ENCODE measurements around the gene AGPAT4. TPM values are rescaled to one million over a fixed set of nuclear protein-coding genes. Genes with fewer than 3 reads are reported as not detected.

AGPAT4 gene
- total RNA-seq, 2 donors from 2014 or later = 12.8 to 14.0 TPM

DNA sequence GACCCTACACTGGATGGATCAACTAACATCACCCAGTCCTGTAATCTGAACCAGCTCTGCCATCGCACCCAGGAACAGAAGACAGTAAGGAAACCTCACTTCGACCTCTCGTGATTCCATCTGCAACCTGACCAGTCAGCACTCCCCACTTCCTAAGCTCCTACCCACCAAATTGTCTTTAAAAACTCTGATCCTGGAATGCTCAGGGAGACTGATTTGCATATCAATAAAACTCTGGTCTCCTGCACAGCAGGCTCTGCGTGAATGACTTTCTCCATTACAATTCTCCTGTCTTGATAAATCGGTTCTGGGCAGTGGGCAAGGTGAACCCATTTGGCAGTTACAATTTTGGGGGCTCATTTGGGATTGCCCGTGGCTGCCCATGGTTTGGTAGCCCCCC is 18.3 kb upstream of the AGPAT4 start:
- intact Hi-C loops (cut with DNase I) = no loop called here

DNA sequence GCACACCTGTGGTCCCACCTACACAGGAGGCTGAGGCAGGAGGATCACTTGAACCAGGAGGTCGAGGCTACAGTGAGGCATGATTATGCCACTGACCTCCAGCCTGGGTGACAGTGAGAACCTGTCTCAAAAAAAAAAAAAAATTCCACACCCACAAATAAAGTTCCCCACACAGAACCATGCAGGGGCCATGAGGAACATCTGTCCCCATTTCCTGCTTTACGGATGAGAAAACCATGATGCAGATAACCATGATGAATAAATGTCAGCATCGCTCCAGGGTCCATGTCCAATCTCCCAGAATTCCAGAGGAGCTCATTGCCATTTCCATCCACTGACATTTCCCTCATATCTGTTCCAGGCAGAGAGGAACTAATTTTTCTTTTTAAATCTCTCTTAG is 16.9 kb upstream of the AGPAT4 start:
- intact Hi-C loops (cut with DNase I) = no loop called here
- no peak for DNase-seq (ENCODE audit: low spot score)

More for the DNA sequence above, 18.3 kb upstream of the AGPAT4 start:
- no peak for DNase-seq (ENCODE audit: low spot score)

DNA sequence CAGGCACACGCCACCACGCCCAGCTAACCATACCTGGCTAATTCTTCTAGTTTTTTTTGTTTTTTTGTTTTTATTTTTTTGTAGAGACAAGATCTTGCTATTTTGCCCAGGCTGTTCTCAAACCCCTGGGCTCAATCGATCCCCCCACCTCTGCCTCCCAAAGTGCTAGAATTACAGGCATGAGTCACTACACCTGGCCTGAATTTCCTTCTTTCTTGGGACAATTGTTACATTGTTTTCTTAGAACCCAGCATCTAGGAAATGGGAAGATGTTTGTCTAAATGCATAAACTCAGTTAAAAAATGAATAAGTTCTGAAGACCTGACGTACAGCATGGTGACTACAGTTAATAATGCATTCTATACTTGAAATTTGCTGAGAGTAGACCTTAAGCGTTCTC is 10.8 kb upstream of the AGPAT4 start:
- intact Hi-C loops (cut with DNase I) = no loop called here
- no peak for DNase-seq (ENCODE audit: low spot score)

DNA sequence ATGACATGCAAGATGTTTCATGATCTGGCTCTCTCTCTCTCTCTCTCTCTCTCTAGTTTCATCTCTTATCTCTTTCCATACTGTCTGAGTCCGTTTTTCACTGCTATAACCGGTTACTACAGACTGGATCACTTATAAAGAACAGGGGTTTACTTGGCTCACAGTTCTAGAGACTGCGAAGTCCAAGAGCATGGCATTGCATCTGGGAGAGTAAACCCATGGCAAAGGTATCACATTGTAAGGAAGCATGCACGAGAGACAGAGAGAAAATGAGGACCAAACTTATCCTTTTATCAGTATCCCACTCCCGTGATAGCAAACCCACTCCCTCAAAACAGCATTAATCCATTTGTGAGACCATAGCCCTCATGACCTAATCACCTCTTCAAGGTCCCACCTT is 7.2 kb upstream of the AGPAT4 start:
- intact Hi-C loops (cut with DNase I) = no loop called here
- no peak for DNase-seq (ENCODE audit: low spot score)

DNA sequence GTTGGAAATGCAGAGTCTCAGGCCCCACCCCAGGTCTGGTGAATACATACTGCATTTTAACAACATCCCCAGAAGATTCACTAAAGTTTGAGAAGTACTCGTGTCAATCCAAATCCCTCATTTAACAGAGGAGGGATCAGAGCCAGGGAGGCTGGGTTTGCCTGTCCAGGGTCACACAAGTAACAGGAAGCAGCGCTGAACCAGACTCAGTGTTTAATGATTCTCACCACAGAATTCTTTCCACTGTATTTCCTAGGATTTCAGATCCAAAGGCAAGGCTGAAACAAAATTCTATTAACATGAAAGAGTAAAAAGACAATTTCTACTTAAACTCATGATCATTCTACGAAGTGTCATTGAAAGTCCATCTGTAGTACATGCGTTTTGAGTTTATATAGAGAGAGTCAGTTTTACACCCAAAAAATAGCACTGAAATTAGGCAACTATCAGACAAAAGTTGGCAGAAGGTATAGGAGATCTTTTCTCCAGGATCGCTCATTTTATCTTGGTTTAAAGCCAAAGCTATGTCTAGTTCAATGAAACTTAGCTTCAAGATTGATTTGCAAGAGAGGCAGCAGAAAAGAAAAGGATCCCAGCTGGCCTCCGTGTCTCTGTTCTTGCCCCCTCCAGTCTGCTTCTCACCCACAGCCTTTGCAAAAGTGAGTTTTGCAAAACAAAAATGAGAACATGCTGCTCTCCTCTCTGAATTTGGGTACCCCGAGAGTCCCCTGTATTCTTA is 6.0 kb upstream of the AGPAT4 start:
- DNase-seq (ENCODE audit: low spot score) = no peak
- intact Hi-C loops (cut with DNase I) = no loop called here

DNA sequence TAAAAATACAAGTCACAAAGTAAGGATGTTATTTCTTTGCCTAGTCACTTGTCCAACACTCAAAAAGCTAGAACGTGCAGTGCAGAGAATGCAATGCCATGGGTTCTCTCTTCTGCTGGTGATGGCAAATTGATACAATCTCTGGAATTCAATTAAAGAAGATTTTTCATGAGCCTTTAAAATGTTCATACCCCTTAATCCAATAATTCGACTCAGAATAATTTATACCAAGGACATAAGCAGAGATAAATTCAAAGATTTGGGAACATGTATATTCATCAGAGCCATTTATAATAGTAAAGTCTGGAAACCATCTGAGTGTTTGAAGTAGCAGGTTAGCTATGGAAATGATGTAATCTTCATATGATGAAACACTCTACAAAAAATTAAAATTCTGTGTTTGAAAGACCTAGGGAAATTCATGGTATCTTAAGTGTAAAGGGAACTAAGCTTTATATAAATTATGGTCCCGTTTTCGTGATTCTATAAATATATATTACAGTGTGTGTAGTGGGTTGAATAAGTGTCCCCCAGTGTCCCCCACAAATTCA is 2.8 kb upstream of the AGPAT4 start:
- DNase-seq (ENCODE audit: low spot score) = no peak
- intact Hi-C loops (cut with DNase I) = no loop called here

DNA sequence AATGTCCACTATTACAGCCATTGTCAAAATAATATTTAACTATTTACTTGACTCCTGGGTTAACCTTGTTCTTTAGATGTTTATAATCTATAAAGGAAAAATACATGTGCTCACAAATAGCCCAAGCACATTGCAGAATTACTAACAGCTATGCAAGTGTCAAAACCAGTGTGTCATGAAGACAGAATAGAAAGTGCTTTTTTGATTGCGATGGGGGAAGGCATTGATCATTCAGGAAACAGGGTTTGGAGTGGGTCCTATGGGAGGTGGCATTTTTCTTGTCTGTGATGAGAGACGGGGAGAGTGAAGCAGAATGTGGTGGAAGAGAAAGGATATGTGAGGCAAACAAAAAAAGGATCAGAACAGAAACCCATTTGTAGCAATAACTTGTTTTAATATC is 1.0 kb upstream of the AGPAT4 start:
- no peak for DNase-seq (ENCODE audit: low spot score)

DNA sequence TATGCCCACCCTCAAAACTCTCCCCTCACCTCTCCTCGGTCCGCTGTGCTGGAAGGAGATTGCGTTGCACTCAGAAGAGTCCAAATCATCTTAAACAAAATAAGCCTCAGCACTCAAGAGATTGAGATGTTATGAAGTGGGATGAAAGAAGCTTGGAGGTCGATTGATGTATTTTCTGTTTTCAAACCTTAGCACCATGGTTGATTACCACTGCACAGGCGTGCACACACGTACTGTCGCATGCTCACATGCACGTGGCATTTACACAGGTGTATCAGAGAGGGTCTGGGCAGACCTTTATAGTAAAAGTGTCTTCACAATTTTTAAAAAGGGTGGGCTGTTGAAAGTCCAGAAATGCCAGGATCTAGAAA is 612 bp upstream of the AGPAT4 start:
- no peak for DNase-seq (ENCODE audit: low spot score)
- intact Hi-C loops (cut with DNase I) = no loop called here

More for the DNA sequence above, 1.0 kb upstream of the AGPAT4 start:
- intact Hi-C loops (cut with DNase I) = no loop called here

DNA sequence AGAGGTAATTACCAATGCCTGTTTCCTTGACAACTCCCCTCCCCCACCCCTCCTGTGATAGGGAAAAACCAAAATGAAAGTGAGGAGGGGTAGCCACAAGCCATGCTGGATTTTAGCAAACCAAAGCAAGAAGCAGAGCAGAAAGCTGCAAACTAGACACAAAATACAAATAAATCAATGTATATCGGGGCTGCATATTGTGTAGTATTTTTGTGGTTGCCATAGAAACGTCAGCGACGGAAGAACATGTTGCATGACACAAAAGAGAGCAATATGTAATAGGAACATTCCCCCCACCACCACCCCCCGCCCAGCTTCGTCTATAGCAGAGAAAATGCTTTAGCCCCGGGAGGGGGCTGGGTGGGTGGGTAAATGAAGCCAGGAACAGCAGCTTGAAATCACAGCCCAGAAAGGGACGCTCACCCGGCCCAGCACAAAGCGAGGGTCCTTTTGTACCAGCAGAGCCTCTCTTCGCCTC is 548 bp downstream of the AGPAT4 start:
- intact Hi-C loops (cut with DNase I) = no loop called here
- DNase-seq (ENCODE audit: low spot score) = no peak

DNA sequence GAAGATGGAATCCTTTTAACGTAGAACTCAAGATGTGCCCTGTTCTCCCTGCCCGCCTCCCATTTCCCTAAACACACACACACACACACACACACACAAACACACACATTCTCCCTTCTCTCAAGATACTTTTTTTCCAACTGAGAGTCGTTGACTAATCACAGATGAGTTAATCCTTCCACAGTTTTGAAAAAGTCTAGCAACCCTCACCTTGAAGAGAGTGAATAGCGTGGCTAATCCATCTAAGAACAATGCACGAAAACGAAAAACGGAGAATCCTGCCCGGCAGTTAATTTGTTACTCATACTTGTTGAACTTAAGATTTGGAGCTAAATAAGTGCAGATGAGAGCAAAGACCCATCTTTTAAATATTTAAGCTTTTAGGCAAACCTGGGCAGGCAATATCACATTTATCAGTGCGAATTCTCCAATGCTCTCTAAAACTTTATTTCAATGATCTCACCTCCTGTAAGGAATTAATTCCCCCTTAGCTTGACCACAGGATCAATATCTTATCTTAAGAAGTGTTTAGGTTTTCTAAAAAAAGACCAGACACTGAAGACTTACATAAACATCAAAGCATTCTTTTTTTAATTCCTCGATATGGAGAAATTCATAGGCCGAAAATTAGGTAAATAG is 1.1 kb downstream of the AGPAT4 start:
- intact Hi-C loops (cut with DNase I) = no loop called here
- no peak for DNase-seq (ENCODE audit: low spot score)

DNA sequence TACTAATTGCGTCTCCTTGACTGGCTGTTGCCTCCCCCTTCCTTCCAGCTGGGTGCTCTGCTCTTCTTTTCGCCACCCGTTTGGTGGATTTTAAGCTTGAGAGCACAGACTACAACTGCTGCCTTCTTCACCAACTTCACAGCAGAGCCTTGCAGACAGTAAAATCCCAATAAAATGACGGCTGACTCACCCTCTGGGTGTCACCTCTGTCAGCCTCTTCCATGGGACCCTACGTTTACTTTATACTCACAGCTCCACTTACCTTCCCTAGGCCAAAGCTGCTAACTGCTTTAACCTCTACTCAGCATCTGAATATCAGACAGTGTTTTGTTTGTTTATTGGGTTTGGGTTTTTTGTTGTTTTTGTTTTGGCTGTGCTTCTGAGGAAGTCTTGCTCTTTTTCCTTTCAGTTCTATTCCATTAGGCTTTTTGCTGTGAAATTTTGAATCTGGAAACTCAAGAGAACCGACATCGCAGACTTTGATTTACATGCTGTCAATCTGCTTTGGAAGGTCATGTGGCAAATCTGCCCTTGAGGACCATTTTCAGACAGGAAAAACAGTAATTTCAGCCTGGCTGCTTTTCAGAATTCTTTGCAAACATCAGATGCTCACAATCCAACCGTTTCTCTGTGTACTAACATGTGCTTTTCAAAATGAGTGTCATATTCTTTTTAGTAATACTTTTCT is 2.4 kb downstream of the AGPAT4 start:
- DNase-seq (ENCODE audit: low spot score) = no peak
- intact Hi-C loops (cut with DNase I) = no loop called here

DNA sequence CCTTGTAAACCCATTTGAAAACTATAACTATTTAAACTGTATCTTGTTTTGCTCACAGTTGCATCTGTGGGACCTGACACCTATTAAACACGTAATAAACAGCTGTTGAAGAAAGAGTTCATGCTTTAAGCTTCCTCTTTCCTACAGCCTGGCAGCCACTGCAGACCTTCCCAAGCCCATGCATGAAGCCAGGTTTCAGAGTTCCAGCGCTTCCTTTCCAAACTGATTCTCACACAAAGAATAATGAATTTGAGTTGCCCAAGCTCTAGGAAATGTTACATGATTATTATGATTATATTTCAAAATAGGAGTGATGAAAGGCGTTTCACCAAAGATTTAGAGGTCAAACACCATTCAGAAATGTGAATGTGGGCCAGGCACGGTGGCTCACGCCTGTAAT is 3.7 kb downstream of the AGPAT4 start:
- DNase-seq (ENCODE audit: low spot score) = no peak
- intact Hi-C loops (cut with DNase I) = no loop called here

DNA sequence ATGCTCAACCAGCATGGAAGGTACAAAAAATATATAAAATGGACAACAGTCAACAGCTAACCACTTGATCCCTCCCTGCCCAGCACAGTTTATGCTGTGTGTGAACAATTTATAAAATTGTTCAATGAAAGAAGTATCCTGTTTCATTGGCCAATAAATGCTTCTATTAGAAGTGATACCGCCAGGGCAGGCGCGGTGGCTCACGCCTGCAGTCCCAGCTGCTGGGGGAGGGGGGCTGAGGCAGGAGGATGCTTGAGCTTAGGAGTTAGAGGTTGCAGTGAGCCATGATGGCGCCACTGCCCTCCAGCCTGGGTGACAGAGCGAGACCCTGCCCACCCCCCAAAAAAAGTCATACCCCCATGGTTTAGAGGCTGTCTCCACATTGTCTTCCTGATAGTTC is 4.6 kb downstream of the AGPAT4 start:
- no peak for DNase-seq (ENCODE audit: low spot score)
- intact Hi-C loops (cut with DNase I) = no loop called here

DNA sequence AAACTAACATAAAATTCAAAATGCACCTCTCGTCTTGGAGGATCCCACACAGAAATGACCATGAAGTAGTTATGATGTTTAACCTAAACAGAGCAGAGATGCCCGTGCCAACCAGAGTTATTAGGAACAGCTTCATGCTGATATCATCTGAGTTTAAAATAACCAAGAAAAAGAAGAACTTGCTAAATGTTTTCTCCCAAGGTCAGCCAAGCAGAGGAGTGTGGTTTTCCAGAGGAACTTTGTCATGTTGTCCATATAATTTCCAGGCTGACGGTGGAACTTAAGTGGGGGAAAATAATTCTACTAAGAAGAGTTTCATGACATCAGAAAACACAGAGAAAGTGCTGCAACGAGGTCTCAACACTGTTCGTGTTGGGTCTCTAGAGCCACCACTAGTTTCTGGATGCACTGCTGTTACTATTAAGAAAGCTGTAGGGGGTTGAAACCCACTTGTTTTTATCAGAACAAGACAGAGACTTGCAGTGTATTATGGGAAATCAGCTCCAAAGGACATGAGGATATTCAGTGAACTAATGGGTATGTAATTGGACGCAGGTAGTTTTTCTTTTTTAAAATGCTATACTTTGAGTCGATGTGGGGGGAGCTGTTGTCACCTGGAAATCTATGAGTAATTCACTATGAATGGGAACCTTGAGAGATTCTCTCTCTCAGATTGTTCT is 5.2 kb downstream of the AGPAT4 start:
- no peak for DNase-seq (ENCODE audit: low spot score)
- intact Hi-C loops (cut with DNase I) = no loop called here

DNA sequence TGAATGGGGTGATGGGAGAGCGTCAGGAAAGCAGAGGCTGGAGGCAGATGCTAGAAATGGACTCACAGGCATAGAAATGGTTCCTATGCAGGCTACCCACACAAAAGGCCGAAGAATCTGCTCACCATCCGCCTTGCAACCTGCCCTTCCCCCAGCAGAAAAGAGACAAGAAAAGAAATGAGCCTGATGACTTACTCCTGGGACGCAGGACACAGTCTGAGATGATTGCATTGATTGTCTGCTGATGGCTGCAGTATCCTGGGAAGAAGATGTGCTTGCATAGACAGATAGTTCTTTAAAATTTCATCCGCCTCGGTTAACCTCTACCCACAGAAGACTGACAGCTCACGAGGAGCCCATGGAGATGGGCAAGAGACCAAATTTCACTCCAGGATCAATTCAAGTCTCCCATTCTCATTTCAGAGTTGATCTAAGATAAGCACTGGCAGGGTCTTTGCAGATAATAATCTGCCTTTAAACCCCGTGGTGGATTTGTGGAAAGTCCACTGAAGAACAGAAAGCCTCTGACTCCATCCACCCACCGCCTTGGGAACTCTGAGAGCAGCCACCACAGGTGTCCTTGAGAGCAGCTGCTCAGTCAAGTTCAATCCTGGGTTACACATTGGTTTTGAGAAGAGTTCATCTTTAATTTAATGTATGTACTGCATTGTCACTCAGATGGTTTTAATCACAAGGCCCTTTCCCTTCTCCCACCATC is 7.2 kb downstream of the AGPAT4 start:
- intact Hi-C loops (cut with DNase I) = no loop called here
- DNase-seq (ENCODE audit: low spot score) = no peak

DNA sequence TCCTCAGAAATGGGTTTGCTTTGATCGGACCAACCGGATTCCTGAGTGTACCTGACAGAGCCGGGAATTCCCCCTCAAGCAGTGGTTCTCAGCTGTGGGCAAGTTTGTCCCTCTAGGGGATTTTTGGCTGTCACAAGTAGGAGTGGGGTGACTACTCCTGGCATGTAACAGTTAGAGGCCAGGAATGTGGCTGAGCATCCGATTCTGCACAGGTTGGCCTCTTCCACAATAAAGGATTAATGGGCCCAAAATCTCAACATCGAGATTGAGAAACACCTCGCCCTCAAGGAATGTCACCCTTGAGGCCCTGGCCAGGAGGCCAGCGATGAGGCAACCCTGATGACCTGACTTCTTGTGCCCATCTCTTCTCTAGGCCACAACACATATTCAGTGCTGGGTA is 7.9 kb downstream of the AGPAT4 start:
- intact Hi-C loops (cut with DNase I) = no loop called here
- no peak for DNase-seq (ENCODE audit: low spot score)

DNA sequence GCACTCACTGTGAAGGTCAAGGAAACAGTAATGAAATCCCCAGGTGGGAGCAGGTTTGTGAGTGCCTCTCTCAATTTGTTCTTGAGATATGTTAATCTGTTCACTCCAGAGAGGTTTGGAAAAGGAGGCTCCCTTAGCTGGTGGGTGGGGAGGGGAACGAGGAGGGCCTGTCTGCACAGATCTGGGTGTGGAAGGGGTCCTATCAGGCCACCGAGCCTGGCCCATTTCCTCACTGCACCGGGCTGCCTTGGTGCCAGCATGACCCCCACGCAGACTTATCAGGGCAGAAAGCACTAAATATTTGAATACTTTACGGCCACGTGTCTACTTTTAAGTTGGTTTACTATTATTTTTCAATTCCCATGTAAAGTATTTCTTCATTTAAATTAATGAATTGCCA is 8.3 kb downstream of the AGPAT4 start:
- intact Hi-C loops (cut with DNase I) = no loop called here
- no peak for DNase-seq (ENCODE audit: low spot score)

DNA sequence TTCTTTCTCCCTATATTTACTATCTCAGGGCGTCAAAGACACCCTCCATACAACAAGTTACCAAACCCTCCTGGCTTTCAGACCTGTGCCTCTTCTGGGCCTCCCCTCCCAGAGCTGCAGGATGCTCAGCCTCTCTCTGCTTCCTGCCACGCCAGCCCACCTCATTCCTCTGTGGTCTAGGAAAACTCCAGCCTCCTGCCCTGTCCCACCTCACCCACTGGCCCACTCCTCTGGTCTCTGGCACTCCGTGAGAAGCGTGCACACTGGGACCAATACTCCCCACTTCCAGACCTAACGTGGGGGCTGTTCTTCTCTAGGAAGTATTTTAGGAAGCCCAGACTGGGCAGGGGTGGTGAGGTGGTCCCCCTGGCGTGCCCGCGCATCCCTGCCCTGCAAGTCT is 9.7 kb downstream of the AGPAT4 start:
- intact Hi-C loops (cut with DNase I) = no loop called here

DNA sequence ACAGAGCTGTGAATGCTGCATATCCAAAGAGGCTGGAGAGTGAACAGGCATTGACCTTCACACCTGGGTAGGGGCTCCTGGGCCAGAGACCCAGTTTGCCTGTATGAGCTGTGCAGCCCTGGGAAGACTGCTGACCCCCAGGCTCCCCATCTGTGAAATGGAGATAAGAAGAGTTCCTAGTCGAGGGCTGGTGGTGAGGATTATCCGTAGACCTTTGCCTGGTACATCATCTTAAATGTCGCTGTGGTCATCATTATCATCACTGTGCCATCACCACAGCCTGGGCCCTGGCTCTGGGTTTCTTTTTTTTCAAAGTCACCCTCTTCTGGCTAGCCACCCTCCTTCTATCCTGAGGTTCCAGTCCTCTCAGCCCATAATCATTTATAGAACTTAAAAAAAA is 12.0 kb downstream of the AGPAT4 start:
- DNase-seq (ENCODE audit: low spot score) = no peak
- intact Hi-C loops (cut with DNase I) = no loop called here

More for the DNA sequence above, 9.7 kb downstream of the AGPAT4 start:
- no peak for DNase-seq (ENCODE audit: low spot score)
